Activated gamma-delta T cell treated with anti-CD3 and anti-CD28 coated beads, Interleukin-2, amount 50 U/mL, for 16 hours (primary cell): ENCODE data around the gene PTGES3L.
"Not testable (repeated sequence)": the region's sequence is repeated elsewhere in the genome, so short reads cannot be mapped to it uniquely, and the experiment has no call there.

ENCODE experiments used
- DNase-seq: peaks from one replicate; pipeline ENCODE4 v3.0.0-alpha.2; 2020; ENCODE audit warnings: low read depth

The PTGES3L gene

DNA sequence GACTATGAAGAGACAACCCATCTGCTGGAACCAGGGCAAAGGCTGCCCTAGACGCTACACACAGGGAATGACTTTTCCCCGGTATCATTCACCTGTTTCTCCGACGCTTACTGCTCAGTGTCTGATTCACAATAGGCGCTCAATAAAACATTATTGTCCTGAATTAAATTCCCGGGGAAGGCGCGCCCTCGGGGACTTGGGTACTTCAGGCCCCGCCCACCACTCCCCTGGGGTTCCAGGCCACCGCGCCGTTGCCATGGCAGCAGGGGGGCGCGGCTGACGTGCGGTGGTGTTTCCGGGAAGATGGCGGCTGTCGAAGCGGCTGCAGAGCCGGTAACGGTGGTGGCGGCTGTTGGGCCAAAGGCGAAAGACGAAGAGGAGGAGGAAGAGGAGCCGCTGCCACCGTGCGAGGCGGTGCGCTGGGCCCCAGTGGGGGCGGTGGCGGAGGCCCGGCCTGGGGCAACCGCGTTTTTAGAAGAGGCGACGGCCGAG, 440 bp upstream of the PTGES3L start, which contains the start of gene RUNDC1:
Gene RUNDC1 (plus strand): TSS at position 292 of the 492 bp plus-strand sequence. CDS start 12 bp downstream, at position 304.
- DNase-seq = peak; percentile 83

DNA sequence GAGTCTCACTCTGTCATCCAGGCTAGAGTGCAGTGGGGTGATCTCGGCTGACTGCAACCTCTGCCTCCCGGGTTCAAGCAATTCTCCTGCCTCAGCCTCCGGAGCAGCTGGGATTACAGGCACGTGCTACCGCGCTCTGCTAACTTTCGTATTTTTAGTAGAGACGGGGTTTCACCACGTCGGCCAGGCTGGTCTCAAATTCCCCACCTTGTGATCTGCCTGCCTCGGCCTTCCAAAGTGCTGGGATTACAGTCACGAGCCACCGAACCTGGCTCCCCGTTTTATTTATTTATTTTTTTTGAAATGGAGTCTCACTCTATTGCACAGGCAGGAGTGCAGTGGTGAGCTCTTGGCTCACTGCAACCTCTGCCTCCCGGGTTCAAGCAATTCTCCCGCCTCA, 4.2 kb downstream of the PTGES3L start:
- not testable (repeated sequence) for DNase-seq

DNA sequence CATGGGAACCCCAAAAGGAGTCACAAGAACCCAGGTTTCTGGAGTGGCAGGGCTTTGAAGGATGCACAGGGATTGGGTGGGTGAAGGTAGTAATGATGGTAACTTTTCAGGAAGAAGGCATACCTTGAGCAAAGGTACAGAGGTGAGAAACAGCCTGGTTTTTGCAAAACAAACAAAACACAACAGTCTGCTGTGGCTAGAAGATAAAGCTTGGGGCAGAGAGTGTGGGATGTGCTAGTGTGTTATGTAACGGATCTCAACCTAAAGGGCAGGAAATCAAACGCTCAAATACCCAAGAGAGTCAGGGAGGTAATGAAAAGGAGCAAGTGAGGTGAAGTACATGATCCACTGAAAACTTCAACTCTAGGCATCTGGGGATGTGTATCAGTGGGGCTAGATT, 4.6 kb downstream of the PTGES3L start:
- DNase-seq = no peak

DNA sequence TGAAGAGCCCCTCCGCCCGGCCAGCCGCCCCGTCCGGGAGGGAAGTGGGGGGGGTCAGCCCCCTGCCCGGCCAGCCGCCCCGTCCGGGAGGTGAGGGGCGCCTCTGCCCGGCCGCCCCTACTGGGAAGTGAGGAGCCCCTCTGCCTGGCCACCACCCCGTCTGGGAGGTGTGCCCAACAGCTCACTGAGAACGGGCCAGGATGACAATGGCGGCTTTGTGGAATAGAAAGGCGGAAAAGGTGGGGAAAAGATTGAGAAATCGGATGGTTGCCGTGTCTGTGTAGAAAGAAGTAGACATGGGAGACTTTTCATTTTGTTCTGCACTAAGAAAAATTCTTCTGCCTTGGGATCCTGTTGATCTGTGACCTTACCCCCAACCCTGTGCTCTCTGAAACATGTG, 6.6 kb downstream of the PTGES3L start:
- DNase-seq = not testable (repeated sequence)

DNA sequence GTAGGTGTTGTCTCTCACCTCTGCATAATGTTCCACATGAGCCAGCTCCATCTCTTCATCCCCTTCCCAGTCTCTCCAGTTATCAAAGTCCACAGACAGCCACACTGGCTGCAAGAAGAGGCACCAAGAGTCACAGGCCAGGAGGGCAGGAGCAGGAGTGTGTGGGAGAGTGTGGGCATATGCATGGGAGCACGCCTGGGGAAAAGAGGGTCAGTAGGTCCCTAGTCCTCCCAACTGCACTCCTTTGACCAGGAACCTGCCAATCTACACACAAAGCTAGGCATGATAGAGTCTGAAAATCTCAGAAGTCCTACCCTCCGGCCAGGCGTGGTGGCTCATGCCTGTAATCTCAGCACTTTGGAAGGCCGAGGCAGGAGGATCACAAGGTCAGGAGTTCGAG, 8.3 kb downstream of the PTGES3L start:
- no peak for DNase-seq

DNA sequence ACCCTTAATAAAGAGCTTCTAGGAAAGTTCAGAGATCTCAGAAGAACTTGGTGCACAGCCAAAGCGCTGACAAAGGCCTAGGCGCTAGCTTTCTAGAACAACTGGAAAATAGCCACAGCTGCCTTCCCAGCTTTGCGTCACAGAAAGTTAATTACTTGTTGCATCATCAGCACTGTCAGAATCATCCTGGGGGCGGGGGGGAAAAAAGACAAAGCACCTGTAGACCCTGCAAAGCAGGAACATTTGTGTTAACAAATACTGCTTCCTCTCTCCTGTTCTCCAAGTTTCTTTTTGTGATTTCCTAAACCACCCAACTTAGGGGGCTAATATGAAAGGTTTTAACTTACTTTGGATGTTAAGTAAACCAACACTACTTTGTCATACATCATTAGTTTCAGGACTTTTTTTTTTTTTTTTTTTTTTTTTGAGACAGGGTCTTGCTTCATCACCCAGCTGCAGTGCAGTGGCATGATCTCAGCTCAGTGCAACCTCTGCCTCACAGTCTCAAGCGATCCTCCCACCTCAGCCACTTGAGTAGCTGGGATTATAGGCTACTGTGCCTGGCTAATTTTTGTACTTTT, 10.8 kb downstream of the PTGES3L start:
- DNase-seq = no peak

DNA sequence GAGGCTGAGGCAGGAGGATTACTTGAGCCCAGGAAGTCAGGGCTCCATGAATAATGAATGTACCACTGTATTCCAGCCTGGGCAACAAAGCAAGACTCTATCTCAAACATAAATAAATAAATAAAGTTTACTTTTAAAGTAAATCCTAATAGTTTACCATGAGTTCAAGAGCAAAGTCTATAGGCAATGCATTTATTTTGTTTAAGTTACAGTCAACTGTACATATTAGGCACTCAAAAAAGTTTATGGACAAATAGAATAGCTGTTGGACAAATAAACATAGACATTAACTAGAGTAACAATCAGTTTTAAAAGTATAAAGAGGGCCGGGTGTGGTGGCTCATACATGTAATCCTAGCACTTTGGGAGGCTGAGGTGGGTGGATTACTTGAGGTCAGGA, 12.0 kb downstream of the PTGES3L start:
- no peak for DNase-seq

DNA sequence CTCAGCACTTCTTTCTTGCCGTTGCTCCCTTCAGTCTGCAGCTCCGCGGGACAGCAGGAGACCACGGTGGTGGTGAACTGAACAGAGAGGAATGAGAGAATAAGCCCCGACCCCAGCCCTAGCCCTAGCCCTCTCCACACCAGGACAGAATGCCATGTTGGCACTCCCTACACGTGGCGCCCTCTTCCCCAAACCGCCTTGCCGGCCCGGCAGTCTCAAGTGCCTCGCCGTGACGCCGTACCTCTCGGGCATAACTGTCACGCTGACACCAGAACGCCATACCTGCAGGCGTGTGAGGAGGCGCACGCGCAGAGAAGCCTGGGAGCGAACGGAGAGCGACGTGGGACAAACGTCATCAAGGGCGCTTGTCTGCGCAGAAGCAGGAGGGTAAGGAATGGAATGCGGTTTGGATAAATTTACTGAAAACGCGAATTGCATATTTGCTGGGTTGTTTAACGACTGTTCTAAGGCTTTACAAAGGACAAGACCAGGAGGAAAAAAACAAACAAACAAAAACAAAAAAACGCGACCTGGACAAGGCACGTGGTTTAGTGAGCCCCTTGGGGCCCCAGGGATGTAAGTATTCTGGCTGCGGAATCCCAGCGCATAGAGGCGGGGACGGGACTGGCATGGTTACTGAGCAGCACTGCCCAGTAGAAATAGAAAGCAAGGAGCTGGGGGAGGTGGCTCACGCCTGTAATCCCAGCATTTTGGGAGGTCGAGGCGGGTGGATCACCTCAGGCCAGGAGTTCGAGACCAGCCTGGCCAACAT, 15.5 kb downstream of the PTGES3L start, which contains the start of gene AARSD1:
Gene AARSD1 (minus strand): TSS at position 294 of the 772 bp plus-strand sequence. CDS start 14 bp downstream, at position 280.
- peak; percentile 84 for DNase-seq

DNA sequence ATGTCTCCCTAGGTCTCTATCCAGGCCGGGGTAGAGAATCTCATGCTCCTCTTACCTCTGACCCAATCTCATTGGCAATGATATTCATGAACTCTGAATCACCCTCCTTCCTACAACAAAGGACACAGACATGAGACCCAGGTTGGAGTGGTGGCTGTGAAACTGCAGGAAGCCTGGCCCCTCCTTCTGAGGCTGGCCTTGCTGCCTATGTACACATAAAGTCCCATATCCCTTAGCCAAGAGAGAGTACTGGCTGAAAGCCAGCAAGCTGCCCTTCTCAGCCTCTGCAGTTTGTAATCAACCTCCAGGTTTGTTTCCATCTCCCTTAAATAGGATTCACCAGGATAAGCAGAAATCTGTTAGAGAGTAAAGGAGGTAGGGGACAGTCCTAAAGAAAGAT, 26.2 kb downstream of the PTGES3L start:
- DNase-seq = no peak

DNA sequence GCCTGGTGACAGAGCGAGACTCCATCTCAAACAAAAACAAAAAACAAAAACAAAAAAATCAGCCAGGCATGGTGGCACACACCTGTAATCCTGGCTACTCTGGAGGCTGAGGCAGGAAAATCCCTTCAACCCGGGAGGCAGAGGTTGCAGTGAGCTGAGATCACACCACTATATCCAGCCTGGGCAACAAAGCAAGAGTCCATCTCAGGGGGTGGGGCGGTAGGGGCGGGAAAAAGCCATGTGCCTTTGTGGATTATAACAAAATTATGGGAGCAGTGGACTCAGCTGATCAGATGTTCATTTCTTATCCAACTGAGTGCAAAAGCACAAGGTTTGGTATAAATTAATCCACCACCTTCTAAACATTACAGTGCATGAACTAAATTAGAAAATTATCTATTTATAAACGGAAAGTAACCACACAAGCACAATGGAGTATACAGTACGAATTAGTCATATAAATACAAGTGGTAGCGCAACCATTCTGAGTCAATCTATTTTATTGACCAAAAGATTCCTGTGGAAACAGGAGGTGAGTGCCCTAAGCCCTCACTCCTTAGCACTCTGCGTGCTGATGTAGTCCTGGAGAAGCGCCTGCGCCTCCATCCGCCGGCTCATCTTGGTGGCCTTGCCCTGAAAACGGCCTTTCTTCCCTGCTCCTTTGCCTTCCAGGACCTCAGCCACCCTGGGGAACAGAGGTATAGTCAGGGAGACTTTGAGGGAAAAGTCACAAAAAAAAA, 29.7 kb downstream of the PTGES3L start:
- DNase-seq = no peak

DNA sequence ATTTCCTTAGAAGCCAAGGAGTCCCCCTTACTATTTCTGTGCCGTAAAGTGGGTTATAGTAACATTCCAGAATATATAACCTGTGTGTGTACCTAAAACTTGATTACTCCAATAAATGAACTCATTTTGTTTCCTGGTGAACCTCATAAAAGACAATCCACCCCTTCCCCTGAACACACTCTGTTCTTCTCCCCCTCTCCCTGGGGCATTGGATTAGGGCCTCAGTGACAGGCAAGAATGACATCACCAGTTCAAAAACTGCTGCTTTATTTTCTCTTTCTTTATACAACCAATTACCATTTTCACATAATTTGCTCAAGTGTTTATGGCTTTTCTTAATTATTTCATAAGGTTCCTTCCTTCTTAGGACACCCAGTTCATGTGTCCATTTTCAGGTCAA, 33.1 kb downstream of the PTGES3L start:
- DNase-seq = no peak

DNA sequence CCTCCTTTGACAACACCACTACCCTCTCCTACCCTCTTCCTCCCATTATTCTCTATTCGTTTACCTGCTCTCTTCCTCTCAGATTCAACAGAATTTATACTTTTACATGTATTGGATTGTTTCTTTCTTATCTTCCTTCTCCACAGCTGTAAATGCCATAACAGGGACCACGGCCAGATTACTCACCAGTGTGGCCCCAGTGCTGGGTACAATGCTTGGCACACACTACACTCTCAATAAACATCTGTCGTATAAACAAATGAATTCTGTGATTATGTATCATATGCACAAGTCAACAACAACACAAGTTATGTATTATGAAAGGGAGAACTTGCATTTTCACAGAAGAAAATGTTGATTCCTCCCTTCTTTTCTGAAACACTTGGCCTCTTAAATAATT, 35.7 kb downstream of the PTGES3L start:
- no peak for DNase-seq

DNA sequence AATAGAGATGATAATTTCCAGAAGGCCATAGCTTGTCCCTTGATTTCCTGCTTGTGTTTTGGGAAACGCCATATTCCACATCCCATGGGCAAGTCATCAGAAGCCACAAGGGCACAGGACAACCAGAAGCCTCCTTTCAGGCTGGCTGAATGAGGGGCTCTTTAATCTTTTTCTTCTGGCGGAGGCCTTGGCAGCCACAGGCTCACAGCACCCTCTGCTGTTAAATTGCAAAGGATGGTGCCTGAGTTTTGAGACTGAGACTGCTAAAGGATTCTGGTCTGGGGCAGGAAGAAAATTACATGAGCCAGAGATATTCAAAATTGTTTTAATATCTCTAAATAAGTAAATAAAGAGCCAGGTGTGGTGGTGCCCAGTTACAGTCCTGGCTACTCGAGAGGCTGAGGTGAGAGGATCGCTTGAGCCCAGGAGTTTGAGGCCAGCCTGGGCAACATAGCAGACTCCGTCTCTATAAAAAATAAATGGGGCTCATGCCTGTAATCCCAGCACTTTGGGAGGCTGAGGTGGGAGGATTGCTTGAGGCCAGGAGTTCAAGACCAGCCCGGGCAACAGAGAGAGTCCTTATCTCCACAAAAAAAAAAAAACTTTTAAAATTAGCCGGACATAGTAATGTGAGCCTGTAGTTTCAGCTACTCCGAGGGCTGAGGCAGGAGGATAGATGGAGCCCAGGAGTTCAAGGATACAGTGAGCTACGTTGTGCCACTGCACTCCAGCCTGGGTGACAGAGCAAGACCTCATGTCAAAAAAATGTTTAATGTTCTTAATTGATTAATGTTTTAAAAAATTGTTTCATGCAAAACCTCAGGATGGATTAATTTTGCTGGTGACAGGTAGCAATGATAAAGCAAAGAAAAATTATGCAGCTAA, 41.9 kb downstream of the PTGES3L start:
- DNase-seq = no peak

DNA sequence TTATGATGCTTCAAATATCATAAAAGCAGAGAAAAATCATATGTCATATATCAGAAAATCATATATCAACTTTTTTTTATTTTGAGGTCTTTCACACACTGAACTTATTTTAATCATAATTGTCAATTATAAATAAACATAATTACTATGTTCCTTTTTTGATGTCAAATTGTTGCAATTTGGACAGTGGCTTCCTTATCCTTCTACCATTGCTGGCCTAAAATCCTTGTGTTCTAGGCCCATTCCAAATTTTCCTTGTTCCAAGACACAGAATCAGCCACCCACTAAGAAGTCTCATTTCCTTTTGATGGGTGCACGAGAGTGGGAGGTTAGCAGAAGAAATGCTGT, 50.4 kb downstream of the PTGES3L start:
- DNase-seq = no peak

DNA sequence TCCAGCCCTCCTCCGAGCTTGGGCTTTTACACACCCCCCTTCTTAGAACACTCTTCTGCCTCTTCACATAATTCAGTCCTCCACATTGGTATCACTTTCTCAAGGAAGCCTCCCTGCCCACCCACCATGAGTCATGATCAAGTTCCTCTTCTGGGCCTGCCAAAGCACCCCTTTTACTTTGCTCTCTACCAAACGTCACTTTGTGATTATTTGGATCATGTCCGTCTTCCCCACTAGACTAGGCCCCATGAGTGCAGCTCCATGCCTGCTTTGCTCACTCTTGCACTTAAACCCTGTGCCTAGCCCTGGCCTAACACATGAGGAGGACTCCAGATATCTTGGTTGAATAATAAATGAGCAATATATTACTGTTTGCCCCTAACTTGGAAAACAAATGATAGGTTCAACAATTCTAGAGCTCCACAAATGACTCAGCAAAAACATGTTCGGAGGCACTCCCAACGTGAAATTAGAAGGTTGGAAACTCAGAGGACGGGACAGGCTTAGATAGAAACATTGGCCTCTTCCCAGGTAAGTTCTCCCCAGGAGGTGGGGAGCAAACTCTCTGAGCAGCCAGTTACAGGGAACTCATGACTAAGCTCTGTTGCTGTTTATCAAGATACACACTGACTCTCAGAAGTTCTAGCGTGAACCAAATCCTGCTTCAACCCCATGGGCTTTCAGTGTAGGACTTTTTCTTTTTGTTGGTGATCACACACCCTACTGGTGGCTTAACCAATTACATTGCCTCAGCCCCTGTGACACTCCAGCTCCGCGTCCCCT, 51.0 kb downstream of the PTGES3L start:
- peak; percentile 4 for DNase-seq

DNA sequence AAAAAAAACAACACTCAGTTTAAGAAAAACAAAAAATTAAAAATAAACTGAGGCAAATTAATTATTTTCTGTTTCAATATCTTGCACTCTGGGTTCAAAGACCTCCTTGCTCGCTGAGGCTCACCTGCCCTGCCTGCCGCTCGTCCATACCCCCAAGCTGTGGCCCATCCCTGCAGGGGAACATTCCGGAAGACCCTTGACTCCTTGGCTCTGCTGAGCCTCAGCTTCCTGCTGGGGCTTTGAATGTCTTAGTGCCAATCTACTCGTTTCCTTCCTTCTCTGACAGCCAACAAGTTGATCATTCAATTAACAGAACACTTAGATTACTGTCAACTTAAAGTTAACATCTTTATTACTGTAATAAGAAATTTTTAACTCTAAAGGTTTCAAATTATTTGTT, 55.0 kb downstream of the PTGES3L start:
- DNase-seq = no peak

DNA sequence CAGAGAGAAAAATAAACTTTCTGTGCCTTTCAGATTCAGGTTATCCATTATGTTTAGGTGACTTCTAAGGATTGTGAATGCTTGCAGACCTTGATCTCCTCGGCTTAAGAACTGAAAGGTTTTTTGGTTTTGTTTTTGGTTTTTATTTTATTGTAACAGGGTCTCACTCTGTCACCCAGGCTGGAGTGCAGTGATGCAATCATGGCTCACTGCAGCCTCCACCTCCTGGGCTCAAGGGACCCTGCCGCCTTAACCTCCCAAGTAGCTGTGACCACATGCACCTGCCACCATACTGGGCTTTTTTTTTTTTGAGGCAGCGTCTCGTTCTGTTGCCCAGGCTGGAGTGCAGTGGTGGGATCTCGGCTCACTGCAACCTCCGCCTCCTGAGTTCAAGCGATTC, 56.4 kb downstream of the PTGES3L start:
- not testable (repeated sequence) for DNase-seq

DNA sequence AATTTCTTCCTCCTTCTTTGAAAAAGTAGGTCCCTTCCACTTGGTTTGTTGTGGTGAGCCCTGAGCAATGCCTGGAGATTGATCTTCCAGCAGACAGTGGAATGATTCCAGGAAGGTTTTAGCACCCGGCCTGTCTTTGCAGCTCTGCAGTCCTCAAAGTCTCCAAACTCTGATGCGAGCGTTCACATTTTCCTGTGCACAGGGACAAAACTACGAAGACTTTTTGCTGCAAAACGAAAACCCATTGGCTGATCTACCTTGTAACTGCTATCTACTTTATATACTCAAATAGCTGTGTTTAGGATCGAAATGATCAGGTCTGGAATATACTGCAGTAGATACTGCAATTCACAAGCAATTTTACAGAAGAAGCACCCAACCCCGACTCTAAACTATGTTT, 57.6 kb downstream of the PTGES3L start:
- no peak for DNase-seq

DNA sequence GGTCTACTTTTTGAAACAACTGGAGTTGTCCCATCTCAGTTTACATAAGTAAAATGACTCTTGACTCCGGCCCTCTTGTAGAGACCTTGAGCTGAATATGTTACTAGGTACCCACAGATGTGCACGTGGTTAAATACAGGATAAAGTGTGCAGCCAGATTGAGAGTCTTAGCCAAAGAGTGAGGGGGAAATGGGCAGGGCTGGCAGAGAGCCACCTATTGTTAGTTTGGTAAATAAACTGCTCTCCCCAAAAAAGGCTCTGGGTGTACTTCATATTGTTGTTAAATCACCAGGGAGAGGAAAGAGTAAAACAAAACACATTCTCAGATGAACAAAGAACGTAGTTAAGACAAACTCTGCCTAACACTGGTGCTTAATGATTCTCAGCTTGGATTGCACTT, 59.0 kb downstream of the PTGES3L start:
- DNase-seq = no peak

DNA sequence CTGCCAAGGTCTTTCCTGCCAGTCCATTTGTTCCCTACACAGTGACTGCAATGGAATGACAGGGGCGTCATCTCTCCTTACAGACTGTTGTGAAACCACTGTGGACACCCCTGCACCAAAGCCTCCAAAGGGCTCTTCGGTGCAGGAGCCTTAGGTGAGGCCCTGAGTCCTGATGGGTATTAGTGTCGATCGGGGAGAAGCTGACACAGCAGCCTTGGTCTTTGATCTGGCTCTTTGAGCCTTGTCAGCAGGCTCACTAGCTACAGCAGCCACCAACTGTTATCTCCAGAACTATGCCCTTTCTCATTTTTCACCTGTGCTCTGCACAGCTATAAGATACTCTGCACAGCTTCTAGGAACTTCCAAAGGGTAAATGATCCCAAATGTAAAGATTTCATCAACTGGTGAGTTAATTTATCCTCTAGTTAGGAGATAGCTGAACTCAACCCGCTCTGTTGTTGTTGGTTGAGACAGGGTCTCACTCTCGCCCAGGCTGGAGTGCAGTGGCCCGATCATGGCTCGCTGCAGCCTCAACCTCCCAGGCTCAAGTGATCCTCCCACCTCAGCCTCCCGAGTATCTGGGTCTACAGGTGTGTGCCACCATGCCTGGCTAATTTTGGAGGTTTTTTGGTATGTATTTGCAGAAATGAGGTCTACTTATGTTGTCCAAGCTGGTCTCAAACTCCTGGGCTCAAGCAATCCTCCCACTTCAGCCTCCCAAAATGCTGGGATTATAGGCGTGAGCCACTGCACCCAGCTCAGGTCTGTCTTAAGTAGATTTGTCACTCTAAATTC, 59.6 kb downstream of the PTGES3L start:
- DNase-seq = no peak
